ENCODE measurements around the gene FCMR.

DNA sequence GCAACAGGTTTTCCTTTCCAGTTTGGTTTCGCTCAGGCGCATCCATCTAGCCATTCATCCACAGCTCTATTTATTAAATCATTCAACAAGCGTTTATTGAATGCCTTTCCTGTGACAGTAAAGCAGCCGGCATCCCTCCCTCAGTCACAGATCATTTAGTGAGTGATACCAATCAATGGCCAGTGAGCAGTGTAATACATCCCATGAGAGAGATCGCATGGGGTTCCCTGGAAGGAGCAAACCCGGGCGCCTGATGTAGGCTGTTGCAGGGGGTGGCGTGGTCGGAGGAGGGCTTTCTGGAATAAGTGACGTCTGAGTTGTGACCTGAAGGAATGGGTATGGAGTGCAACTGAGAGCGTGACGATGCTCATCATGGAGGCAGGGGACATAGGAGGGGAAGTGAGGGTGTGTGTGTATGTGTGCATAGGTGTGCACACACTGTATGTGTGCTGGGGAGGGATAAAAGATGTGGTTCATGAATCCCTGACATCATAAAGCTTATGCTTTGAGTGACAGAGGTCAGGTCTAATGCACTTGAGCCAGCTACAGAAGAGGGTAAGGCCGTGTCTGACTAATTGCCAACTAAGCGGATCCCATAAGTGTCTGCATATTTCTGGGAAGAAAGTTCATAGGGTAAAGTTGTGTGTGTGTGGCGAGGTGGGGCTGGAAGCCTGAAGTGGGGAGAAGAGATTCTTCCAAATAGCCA lies 6.6 kb downstream of the FCMR start:
- TF ChIP-seq, protein P1, sequence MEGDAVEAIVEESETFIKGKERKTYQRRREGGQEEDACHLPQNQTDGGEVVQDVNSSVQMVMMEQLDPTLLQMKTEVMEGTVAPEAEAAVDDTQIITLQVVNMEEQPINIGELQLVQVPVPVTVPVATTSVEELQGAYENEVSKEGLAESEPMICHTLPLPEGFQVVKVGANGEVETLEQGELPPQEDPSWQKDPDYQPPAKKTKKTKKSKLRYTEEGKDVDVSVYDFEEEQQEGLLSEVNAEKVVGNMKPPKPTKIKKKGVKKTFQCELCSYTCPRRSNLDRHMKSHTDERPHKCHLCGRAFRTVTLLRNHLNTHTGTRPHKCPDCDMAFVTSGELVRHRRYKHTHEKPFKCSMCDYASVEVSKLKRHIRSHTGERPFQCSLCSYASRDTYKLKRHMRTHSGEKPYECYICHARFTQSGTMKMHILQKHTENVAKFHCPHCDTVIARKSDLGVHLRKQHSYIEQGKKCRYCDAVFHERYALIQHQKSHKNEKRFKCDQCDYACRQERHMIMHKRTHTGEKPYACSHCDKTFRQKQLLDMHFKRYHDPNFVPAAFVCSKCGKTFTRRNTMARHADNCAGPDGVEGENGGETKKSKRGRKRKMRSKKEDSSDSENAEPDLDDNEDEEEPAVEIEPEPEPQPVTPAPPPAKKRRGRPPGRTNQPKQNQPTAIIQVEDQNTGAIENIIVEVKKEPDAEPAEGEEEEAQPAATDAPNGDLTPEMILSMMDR (IDR thresholded peaks at IDR 0.05 in 2 of 3, conservative IDR thresholded peaks at IDR 0.05 in 1 of 3; ENCODE audit: insufficient read depth in 2 of 3, low read depth in 1 of 3, low read length in 3 of 3) = no peak
- no peak for TF ChIP-seq ZC3H4 (CRISPR knock-in tag; IDR thresholded peaks at IDR 0.05; ENCODE audit: borderline replicate concordance)
- TF ChIP-seq TEAD4 (IDR thresholded peaks at IDR 0.05; ENCODE audit: low read length) = no peak
- TF ChIP-seq TEAD4 (CRISPR knock-in tag; IDR thresholded peaks at IDR 0.05; ENCODE audit: borderline replicate concordance) = no peak
- no peak for TF ChIP-seq NFYB (IDR thresholded peaks at IDR 0.05; ENCODE audit: extremely low read depth, insufficient read length)
- no peak for TF ChIP-seq EZH2 (IDR thresholded peaks at IDR 0.05; ENCODE audit: borderline replicate concordance, low read depth, low read length)
- no peak; the same call in 1 of the 2 replicates for TF ChIP-seq CEBPB (tag; IDR thresholded peaks at IDR 0.05)
- no peak for TF ChIP-seq ZNF274 (IDR thresholded peaks at IDR 0.05; ENCODE audit: borderline replicate concordance, low read depth, low read length)
- no peak for TF ChIP-seq SMC3 (conservative IDR thresholded peaks at IDR 0.05; ENCODE audit: insufficient read depth, low read depth, low read length)
- TF ChIP-seq, protein P2, sequence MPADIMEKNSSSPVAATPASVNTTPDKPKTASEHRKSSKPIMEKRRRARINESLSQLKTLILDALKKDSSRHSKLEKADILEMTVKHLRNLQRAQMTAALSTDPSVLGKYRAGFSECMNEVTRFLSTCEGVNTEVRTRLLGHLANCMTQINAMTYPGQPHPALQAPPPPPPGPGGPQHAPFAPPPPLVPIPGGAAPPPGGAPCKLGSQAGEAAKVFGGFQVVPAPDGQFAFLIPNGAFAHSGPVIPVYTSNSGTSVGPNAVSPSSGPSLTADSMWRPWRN (IDR thresholded peaks at IDR 0.05; ENCODE audit: low read depth) = no peak
- TF ChIP-seq SRSF9 (IDR thresholded peaks at IDR 0.05; ENCODE audit: borderline replicate concordance, low read depth, low read length) = no peak

Measured in K562 (cell line).